OCI-LY7 (cell line): ENCODE data around the gene TP73. TPM values are rescaled to one million over a fixed set of nuclear protein-coding genes. Genes with fewer than 3 reads are reported as not detected.

Experiments used
- BruUV-seq: library from RNA; stranded (reverse); fragments of 400-500 nt; replicated peaks from 2 replicates; lab custom pipeline; 2021; lab: Mats Ljungman, UMichigan
- CTCF ChIA-PET: fragments of 300-600 bp; sonication (Branson Sonifier 250); formaldehyde crosslinking; loops from one replicate; lab custom pipeline; 2022; ENCODE audit warnings: antibody characterized with exemption; ENCODE audit not compliant: unreplicated experiment; lab: Charles Lee
- POLR2A ChIA-PET: fragments of 300-600 bp; sonication (Branson Sonifier 250); formaldehyde crosslinking; loops from one replicate; lab custom pipeline; 2022; ENCODE audit warnings: antibody characterized with exemption; lab: Charles Lee
- DNase-seq: peaks from one replicate; pipeline ENCODE4 v3.0.0-alpha.2; 2015; ENCODE audit warnings: low spot score
- H2AFZ ChIP-seq: fragments of 200-600 bp; sonication (generic), shearing (Covaris generic); 2 replicates; pipeline ENCODE4 v1.6.1; 2014; ENCODE audit warnings: mild to moderate bottlenecking, antibody characterized with exemption, low read length, moderate library complexity
- H3K27ac ChIP-seq: fragments of 200-600 bp; sonication (generic); 2 replicates; pipeline ENCODE4 v1.5.1; 2014; ENCODE audit warnings: mixed run types, low read depth, mild to moderate bottlenecking, moderate library complexity, low read length, inconsistent platforms; ENCODE audit not compliant: poor library complexity, severe bottlenecking
- H3K36me3 ChIP-seq: fragments of 200-600 bp; sonication (generic); 2 replicates; pipeline ENCODE4 v1.6.1; 2014; ENCODE audit warnings: mild to moderate bottlenecking, antibody characterized with exemption, low read length, moderate library complexity, mixed read lengths; ENCODE audit not compliant: insufficient read depth
- H3K4me1 ChIP-seq: fragments of 200-600 bp; sonication (generic); 2 replicates; pipeline ENCODE4 v1.5.1; 2014; ENCODE audit warnings: mild to moderate bottlenecking, low read length; ENCODE audit not compliant: insufficient read depth, poor library complexity, severe bottlenecking
- H3K4me2 ChIP-seq: fragments of 200-600 bp; sonication (generic); 2 replicates; pipeline ENCODE4 v1.6.1; 2014; ENCODE audit warnings: mild to moderate bottlenecking, low read length
- H3K4me3 ChIP-seq: fragments of 200-600 bp; sonication (generic); 2 replicates; pipeline ENCODE4 v1.5.1; 2014; ENCODE audit warnings: mild to moderate bottlenecking, low read depth, low read length; ENCODE audit not compliant: poor library complexity, severe bottlenecking
- H3K79me2 ChIP-seq: fragments of 200-600 bp; sonication (generic); 2 replicates; pipeline ENCODE4 v1.6.1; 2016; ENCODE audit warnings: low read depth, mild to moderate bottlenecking, low read length, moderate library complexity, mixed read lengths; ENCODE audit not compliant: insufficient read depth
- H3K9me2 ChIP-seq: fragments of 200-600 bp; sonication (generic); 2 replicates; pipeline ENCODE4 v1.6.1; 2016; ENCODE audit warnings: mild to moderate bottlenecking, low read length, mixed read lengths; ENCODE audit not compliant: insufficient read depth
- H3K9me3 ChIP-seq: fragments of 200-600 bp; sonication (generic); 2 replicates; pipeline ENCODE4 v1.6.1; 2014; ENCODE audit warnings: mild to moderate bottlenecking, mixed run types, low read length, mixed read lengths
- H4K20me1 ChIP-seq: fragments of 200-600 bp; sonication (generic); 2 replicates; pipeline ENCODE4 v1.6.1; 2014; ENCODE audit warnings: mild to moderate bottlenecking, antibody characterized with exemption, low read length, moderate library complexity, mixed read lengths; ENCODE audit not compliant: insufficient read depth
- CTCF ChIP-seq: fragments of 200-600 bp; sonication (generic); conservative IDR thresholded peaks from 2 replicates; pipeline ENCODE4 v1.5.1; 2014; ENCODE audit warnings: mild to moderate bottlenecking, antibody characterized with exemption, low read length, moderate library complexity, mixed read lengths
- EZH2phosphoT487 ChIP-seq: fragments of 200-600 bp; sonication (generic); IDR thresholded peaks from 2 replicates; pipeline ENCODE4 v1.6.1; 2018; ENCODE audit warnings: low read depth, borderline replicate concordance, mild to moderate bottlenecking, mixed run types, antibody characterized with exemption, low read length, moderate library complexity, mixed read lengths
- intact Hi-C: fragments of 100-400 bp; cut with micrococcal nuclease; formaldehyde crosslinking; loops from one replicate; pipeline ENCODE4 v1.10.0; 2022; ENCODE audit not compliant: unreplicated experiment
- total RNA-seq, 2 experiments: library from RNA; depleted of rRNA in 1 of 2; stranded (reverse); fragments of >200 nt in 1 of 2; shearing (Covaris generic) in 1 of 2; gene quantifications; 2 replicates each; pipeline ENCODE4 v1.2.3, GENCODE V29; 2014 to 2022

TP73 gene
- total RNA-seq, 2 experiments from 2014 or later, result 0.48 TPM; not detected in 1

- POLR2A ChIA-PET, result no interaction called here
- H3K4me1 ChIP-seq, result no peaks in the 10 kb centered on the region
- TF ChIP-seq CTCF (no peak), EZH2phosphoT487 (no peak)
- DNase-seq, result no peak
- H3K9me3 ChIP-seq, result no peaks in the 10 kb centered on the region
- no peaks in the 10 kb centered on the region for H3K9me2 ChIP-seq
- H3K4me2 ChIP-seq, result no peak overlapping the region; the same call in 1 of the 2 replicates
- no peak overlapping the region for H2AFZ ChIP-seq
- H3K27ac ChIP-seq, result no peak overlapping the region
- CTCF ChIA-PET, result interaction anchor here (0.5 kb wide), 1 partner anchor 182 kb away, joined by 11 read pairs; no protein-coding TSS in a partner anchor
- intact Hi-C loops, result no loop called here
- no peak overlapping the region for H3K4me3 ChIP-seq
- no TSS peak for BruUV-seq
- H3K36me3 ChIP-seq, result no peaks in the 10 kb centered on the region
- H4K20me1 ChIP-seq, result no peaks in the 10 kb centered on the region
- no peaks in the 10 kb centered on the region for H3K79me2 ChIP-seq
Measured at GRCh38 chr1:3745590-3746381, 93.5 kb downstream of the TP73 start.

- Histone ChIP-seq H3K79me2 (no peaks in the 10 kb centered on the region), H2AFZ (no peak overlapping the region), H3K4me3 (no peak overlapping the region), H3K27ac (no peak overlapping the region), H3K9me2 (no peaks in the 10 kb centered on the region), H3K4me1 (no peaks in the 10 kb centered on the region), H4K20me1 (no peaks in the 10 kb centered on the region), H3K36me3 (no peaks in the 10 kb centered on the region), H3K9me3 (no peaks in the 10 kb centered on the region), H3K4me2 (peak overlapping the region; percentile 48; the same call in 1 of the 2 replicates)
- TF ChIP-seq EZH2phosphoT487, result no peak
- TF ChIP-seq CTCF, result no peak
- POLR2A ChIA-PET, result no interaction called here
- CTCF ChIA-PET, result interaction anchor here (0.5 kb wide), 1 partner anchor 183 kb away, joined by 11 read pairs; no protein-coding TSS in a partner anchor
- intact Hi-C loops, result no loop called here
- DNase-seq, result no peak
- BruUV-seq, result no TSS peak
Measured at GRCh38 chr1:3746389-3746829, 94.1 kb downstream of the TP73 start.
